ENCODE measurements around the gene DNAH10. TPM values are rescaled to one million over a fixed set of nuclear protein-coding genes. Genes with fewer than 3 reads are reported as not detected.

DNAH10 gene
- total and polyA plus RNA-seq, 4 donors: 4.5 to 18.1 (median 11.4) TPM

GRCh38 chr12:123805173-123805572 lies 43.1 kb downstream of the DNAH10 start:
- H3K27ac ChIP-seq (ENCODE audit: low read depth, low read length): no peak overlapping the region
- no peaks in the 10 kb centered on the region for H3K9me3 ChIP-seq (ENCODE audit: control insufficient read depth, insufficient read depth, low read length)
- no peaks in the 10 kb centered on the region for H3K27me3 ChIP-seq (ENCODE audit: control insufficient read depth, insufficient read depth, low read length)
- DNase-seq (ENCODE audit: low read depth in 4 of 6, low spot score in 6 of 6): peak in 1 of 6 donors; percentile 92
- no peak overlapping the region for H3K4me3 ChIP-seq (ENCODE audit: low read depth, low read length)
- H3K4me1 ChIP-seq (ENCODE audit: control insufficient read depth, insufficient read depth, low read length): peaks cover 6% of the 10 kb centered on the region
- H3K36me3 ChIP-seq (ENCODE audit: control insufficient read depth, insufficient read depth, low read length): no peaks in the 10 kb centered on the region
- WGBS (ENCODE audit: insufficient coverage): 89% methylated on average over 5 of the region's 8 CpGs

DNA sequence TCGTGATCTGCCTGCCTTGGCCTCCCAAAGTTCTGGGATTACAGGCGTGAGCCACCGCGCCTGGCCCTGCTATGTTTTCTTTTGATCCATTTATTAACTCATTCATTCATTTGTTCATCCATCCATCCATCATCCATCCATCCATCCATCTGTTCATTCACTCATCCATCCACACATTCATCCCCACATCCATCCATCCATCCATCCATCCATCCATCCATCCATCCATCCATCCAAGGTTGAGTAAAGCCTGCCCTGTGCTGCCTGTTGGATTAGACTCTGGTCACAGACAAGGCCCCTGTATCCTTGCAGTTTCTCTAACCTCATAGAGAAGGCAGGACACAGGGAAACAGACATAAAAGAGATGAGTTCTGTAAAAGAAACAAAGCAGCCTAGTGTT lies 44.9 kb downstream of the DNAH10 start:
- Histone ChIP-seq H3K4me3 (ENCODE audit: low read depth, low read length) (no peak overlapping the region), H3K9me3 (ENCODE audit: control insufficient read depth, insufficient read depth, low read length) (no peaks in the 10 kb centered on the region), H3K36me3 (ENCODE audit: control insufficient read depth, insufficient read depth, low read length) (no peaks in the 10 kb centered on the region), H3K27ac (ENCODE audit: low read depth, low read length) (no peak overlapping the region), H3K27me3 (ENCODE audit: control insufficient read depth, insufficient read depth, low read length) (no peaks in the 10 kb centered on the region), H3K4me1 (ENCODE audit: control insufficient read depth, insufficient read depth, low read length) (peaks cover 6% of the 10 kb centered on the region)
- WGBS (ENCODE audit: insufficient coverage): 98% methylated on average over 4 of the region's 4 CpGs
- no peak for DNase-seq (ENCODE audit: low read depth in 4 of 6, low spot score in 6 of 6)

- no peak overlapping the region for H3K27ac ChIP-seq (ENCODE audit: low read depth, low read length)
- no peak overlapping the region for H3K4me3 ChIP-seq (ENCODE audit: low read depth, low read length)
- no peaks in the 10 kb centered on the region for H3K9me3 ChIP-seq (ENCODE audit: control insufficient read depth, insufficient read depth, low read length)
- WGBS (ENCODE audit: insufficient coverage): 0% methylated on average over 1 of the region's 2 CpGs
- no peaks in the 10 kb centered on the region for H3K36me3 ChIP-seq (ENCODE audit: control insufficient read depth, insufficient read depth, low read length)
- H3K27me3 ChIP-seq (ENCODE audit: control insufficient read depth, insufficient read depth, low read length): no peaks in the 10 kb centered on the region
- peak in 1 of 6 donors; percentile 24 for DNase-seq (ENCODE audit: low read depth in 4 of 6, low spot score in 6 of 6)
- peaks cover 6% of the 10 kb centered on the region for H3K4me1 ChIP-seq (ENCODE audit: control insufficient read depth, insufficient read depth, low read length)
These were observed 45.6 kb downstream of the DNAH10 start for GRCh38 chr12:123807670-123808069.

DNA sequence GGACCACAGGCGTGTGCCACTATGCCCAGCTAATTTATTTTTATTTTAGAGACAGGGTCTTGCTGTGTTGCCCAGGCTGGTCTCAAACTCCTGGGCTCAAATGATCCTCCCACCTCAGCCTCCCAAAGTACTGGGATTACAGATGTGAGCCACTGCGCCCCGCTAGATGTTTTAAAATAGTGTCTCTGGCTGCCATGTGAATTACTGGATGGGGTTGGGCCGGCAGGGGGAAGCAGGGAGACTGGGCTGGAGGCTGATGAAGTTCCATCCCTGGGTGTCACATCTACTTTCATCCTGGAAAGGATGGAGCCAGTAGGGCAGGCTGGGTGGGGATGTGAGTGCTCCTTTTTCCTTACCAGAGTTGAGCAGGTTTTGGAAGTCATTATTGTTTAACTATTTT lies 46.1 kb downstream of the DNAH10 start:
- peaks cover 6% of the 10 kb centered on the region for H3K4me1 ChIP-seq (ENCODE audit: control insufficient read depth, insufficient read depth, low read length)
- H3K36me3 ChIP-seq (ENCODE audit: control insufficient read depth, insufficient read depth, low read length): no peaks in the 10 kb centered on the region
- H3K27me3 ChIP-seq (ENCODE audit: control insufficient read depth, insufficient read depth, low read length): no peaks in the 10 kb centered on the region
- no peak for DNase-seq (ENCODE audit: low read depth in 4 of 6, low spot score in 6 of 6)
- no peak overlapping the region for H3K27ac ChIP-seq (ENCODE audit: low read depth, low read length)
- WGBS (ENCODE audit: insufficient coverage): 62% methylated on average over 2 of the region's 4 CpGs
- no peak overlapping the region for H3K4me3 ChIP-seq (ENCODE audit: low read depth, low read length)
- no peaks in the 10 kb centered on the region for H3K9me3 ChIP-seq (ENCODE audit: control insufficient read depth, insufficient read depth, low read length)

DNA sequence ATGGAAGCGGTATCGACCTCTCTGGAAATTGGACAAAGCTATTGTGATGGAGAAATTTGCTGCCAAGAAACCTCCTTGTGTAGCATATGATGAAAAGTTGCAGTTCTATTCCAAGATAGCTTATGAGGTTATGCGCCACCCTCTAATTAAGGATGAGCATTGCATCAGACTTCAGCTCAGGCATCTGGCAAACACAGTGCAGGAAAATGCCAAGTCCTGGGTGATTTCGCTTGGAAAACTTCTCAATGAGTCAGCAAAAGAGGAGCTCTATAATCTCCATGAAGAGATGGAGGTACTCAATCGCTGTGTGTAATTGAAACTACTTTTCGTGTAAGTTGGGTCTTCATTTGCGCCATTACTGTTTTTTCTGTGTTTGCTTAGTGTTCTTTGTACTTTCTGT lies 51.2 kb downstream of the DNAH10 start:
- Histone ChIP-seq H3K27me3 (ENCODE audit: control insufficient read depth, insufficient read depth, low read length) (no peaks in the 10 kb centered on the region), H3K36me3 (ENCODE audit: control insufficient read depth, insufficient read depth, low read length) (no peaks in the 10 kb centered on the region), H3K4me1 (ENCODE audit: control insufficient read depth, insufficient read depth, low read length) (peaks cover 4% of the 10 kb centered on the region), H3K9me3 (ENCODE audit: control insufficient read depth, insufficient read depth, low read length) (peaks cover 2% of the 10 kb centered on the region), H3K4me3 (ENCODE audit: low read depth, low read length) (no peak overlapping the region), H3K27ac (ENCODE audit: low read depth, low read length) (no peak overlapping the region)
- DNase-seq (ENCODE audit: low read depth in 4 of 6, low spot score in 6 of 6): no peak
- WGBS (ENCODE audit: insufficient coverage): 100% methylated on average over 1 of the region's 7 CpGs

DNA sequence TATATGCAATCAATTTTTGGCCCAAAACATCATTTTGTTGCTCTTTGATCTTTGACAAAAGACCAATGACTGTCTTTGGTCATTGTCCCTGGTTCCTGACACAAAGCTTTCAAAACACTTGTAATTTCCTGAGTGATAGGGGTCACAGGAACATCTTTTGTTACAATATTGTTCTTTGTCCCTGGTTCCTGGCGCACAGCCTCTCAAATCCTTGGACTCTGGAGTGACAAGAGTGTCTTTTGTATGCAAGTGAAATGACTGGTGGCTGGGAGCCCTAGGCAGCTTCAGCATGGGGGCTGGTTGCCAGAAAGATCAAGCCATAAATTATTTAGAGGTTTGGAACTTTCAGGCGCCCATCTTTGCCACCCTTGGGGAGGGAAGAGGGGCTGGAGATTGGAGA lies 53.9 kb downstream of the DNAH10 start:
- Histone ChIP-seq H3K27ac (ENCODE audit: low read depth, low read length) (no peak overlapping the region), H3K36me3 (ENCODE audit: control insufficient read depth, insufficient read depth, low read length) (no peaks in the 10 kb centered on the region), H3K4me3 (ENCODE audit: low read depth, low read length) (no peak overlapping the region), H3K9me3 (ENCODE audit: control insufficient read depth, insufficient read depth, low read length) (peaks cover 2% of the 10 kb centered on the region), H3K27me3 (ENCODE audit: control insufficient read depth, insufficient read depth, low read length) (no peaks in the 10 kb centered on the region), H3K4me1 (ENCODE audit: control insufficient read depth, insufficient read depth, low read length) (peaks cover 4% of the 10 kb centered on the region)
- DNase-seq (ENCODE audit: low read depth in 4 of 6, low spot score in 6 of 6): peak in 1 of 6 donors; percentile 13
- WGBS (ENCODE audit: insufficient coverage): 33% methylated on average over 1 of the region's 2 CpGs

- no peak overlapping the region for H3K4me3 ChIP-seq (ENCODE audit: low read depth, low read length)
- H3K4me1 ChIP-seq (ENCODE audit: control insufficient read depth, insufficient read depth, low read length): peaks cover 4% of the 10 kb centered on the region
- no peaks in the 10 kb centered on the region for H3K27me3 ChIP-seq (ENCODE audit: control insufficient read depth, insufficient read depth, low read length)
- H3K9me3 ChIP-seq (ENCODE audit: control insufficient read depth, insufficient read depth, low read length): peaks cover 2% of the 10 kb centered on the region
- H3K36me3 ChIP-seq (ENCODE audit: control insufficient read depth, insufficient read depth, low read length): no peaks in the 10 kb centered on the region
- WGBS (ENCODE audit: insufficient coverage): no CpG with 5 or more reads among the region's 4 CpGs
- DNase-seq (ENCODE audit: low read depth in 4 of 6, low spot score in 6 of 6): no peak
- no peak overlapping the region for H3K27ac ChIP-seq (ENCODE audit: low read depth, low read length)
These were observed 54.9 kb downstream of the DNAH10 start for GRCh38 chr12:123816896-123817537.

GRCh38 chr12:123822804-123823203 lies 60.7 kb downstream of the DNAH10 start:
- no peak for DNase-seq (ENCODE audit: low read depth in 4 of 6, low spot score in 6 of 6)
- no peaks in the 10 kb centered on the region for H3K4me1 ChIP-seq (ENCODE audit: control insufficient read depth, insufficient read depth, low read length)
- 98% methylated on average over 4 of the region's 6 CpGs for WGBS (ENCODE audit: insufficient coverage)
- H3K9me3 ChIP-seq (ENCODE audit: control insufficient read depth, insufficient read depth, low read length): no peaks in the 10 kb centered on the region
- no peaks in the 10 kb centered on the region for H3K36me3 ChIP-seq (ENCODE audit: control insufficient read depth, insufficient read depth, low read length)
- no peak overlapping the region for H3K27ac ChIP-seq (ENCODE audit: low read depth, low read length)
- H3K27me3 ChIP-seq (ENCODE audit: control insufficient read depth, insufficient read depth, low read length): no peaks in the 10 kb centered on the region
- no peak overlapping the region for H3K4me3 ChIP-seq (ENCODE audit: low read depth, low read length)

DNA sequence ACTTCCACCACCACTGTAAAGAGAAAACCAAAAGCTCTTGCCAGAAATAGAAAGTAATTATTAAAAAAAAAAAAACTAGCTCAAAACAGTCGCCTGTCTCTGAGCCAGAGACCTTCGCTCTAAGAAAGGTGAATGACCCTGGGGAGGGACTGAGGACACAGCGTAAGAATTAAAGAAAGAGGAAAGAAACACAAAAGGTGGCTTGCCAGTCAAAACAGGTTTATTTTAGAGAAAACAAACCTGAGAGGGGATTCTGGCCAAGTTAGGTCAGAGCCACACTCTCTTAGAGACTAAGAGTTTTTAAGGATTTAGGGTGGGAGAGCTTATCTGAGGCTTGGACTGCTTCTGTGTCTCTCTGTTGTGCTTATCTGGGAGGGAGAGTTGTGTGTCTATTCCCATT lies 66.0 kb downstream of the DNAH10 start:
- DNase-seq (ENCODE audit: low read depth in 4 of 6, low spot score in 6 of 6): no peak
- no peaks in the 10 kb centered on the region for H3K36me3 ChIP-seq (ENCODE audit: control insufficient read depth, insufficient read depth, low read length)
- H3K27ac ChIP-seq (ENCODE audit: low read depth, low read length): no peak overlapping the region
- no peak overlapping the region for H3K4me3 ChIP-seq (ENCODE audit: low read depth, low read length)
- no peaks in the 10 kb centered on the region for H3K9me3 ChIP-seq (ENCODE audit: control insufficient read depth, insufficient read depth, low read length)
- no peaks in the 10 kb centered on the region for H3K27me3 ChIP-seq (ENCODE audit: control insufficient read depth, insufficient read depth, low read length)
- no peaks in the 10 kb centered on the region for H3K4me1 ChIP-seq (ENCODE audit: control insufficient read depth, insufficient read depth, low read length)
- 90% methylated on average over 2 of the region's 3 CpGs for WGBS (ENCODE audit: insufficient coverage)

- no peaks in the 10 kb centered on the region for H3K36me3 ChIP-seq (ENCODE audit: control insufficient read depth, insufficient read depth, low read length)
- H3K9me3 ChIP-seq (ENCODE audit: control insufficient read depth, insufficient read depth, low read length): no peaks in the 10 kb centered on the region
- no peak for DNase-seq (ENCODE audit: low read depth in 4 of 6, low spot score in 6 of 6)
- no peak overlapping the region for H3K4me3 ChIP-seq (ENCODE audit: low read depth, low read length)
- H3K27ac ChIP-seq (ENCODE audit: low read depth, low read length): no peak overlapping the region
- no peaks in the 10 kb centered on the region for H3K4me1 ChIP-seq (ENCODE audit: control insufficient read depth, insufficient read depth, low read length)
- 88% methylated on average over 11 of the region's 13 CpGs for WGBS (ENCODE audit: insufficient coverage)
- no peaks in the 10 kb centered on the region for H3K27me3 ChIP-seq (ENCODE audit: control insufficient read depth, insufficient read depth, low read length)
These were observed 66.9 kb downstream of the DNAH10 start for GRCh38 chr12:123828854-123829547.
